ENCODE measurements around the gene CDC14B. TPM values are rescaled to one million over a fixed set of nuclear protein-coding genes. Genes with fewer than 3 reads are reported as not detected.

CDC14B gene
- total RNA-seq, 1 experiment from 2014 or later, result 5.2 TPM

DNA sequence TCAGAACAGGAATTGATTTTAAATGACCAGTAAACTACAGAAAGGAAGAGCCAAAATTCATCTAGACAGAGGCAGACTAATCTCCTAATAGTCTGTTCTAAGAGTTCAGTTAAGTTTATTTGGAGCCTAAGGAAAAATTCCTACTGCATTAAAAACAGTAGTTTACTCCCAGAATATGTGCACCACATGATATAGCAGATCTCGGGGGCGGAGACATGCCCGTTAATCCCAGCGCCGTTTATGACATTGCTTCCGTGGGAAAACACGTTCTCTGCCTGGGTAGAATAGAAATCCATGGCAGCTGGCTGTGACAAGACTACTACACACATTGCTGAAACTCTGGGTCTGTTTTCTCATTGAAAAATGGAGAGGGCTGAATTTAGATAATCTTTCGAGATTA, 158.3 kb downstream of the CDC14B start:
- no peak for DNase-seq (ENCODE audit: low spot score)
- ChIA-PET POLR2A (ENCODE audit: low non-redundant PET) (no interaction called here), CTCF (no interaction called here)
- TF ChIP-seq EZH2 (IDR thresholded peaks at IDR 0.05; ENCODE audit: borderline replicate concordance, low read depth, low read length, poor library complexity, severe bottlenecking), result no peak
- TF ChIP-seq, protein P1, sequence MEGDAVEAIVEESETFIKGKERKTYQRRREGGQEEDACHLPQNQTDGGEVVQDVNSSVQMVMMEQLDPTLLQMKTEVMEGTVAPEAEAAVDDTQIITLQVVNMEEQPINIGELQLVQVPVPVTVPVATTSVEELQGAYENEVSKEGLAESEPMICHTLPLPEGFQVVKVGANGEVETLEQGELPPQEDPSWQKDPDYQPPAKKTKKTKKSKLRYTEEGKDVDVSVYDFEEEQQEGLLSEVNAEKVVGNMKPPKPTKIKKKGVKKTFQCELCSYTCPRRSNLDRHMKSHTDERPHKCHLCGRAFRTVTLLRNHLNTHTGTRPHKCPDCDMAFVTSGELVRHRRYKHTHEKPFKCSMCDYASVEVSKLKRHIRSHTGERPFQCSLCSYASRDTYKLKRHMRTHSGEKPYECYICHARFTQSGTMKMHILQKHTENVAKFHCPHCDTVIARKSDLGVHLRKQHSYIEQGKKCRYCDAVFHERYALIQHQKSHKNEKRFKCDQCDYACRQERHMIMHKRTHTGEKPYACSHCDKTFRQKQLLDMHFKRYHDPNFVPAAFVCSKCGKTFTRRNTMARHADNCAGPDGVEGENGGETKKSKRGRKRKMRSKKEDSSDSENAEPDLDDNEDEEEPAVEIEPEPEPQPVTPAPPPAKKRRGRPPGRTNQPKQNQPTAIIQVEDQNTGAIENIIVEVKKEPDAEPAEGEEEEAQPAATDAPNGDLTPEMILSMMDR (conservative IDR thresholded peaks at IDR 0.05; ENCODE audit: low read depth, low read length), result no peak
- H3K9me3 ChIP-seq (ENCODE audit: low read depth, low read length, poor library complexity, severe bottlenecking), result no peaks in the 10 kb centered on the region
- H3K27me3 ChIP-seq (replicated peaks; ENCODE audit: insufficient read depth, low read depth, low read length, poor library complexity), result no peaks in the 10 kb centered on the region
- peaks cover 5% of the 10 kb centered on the region for H3K4me1 ChIP-seq (ENCODE audit: insufficient read depth, low read length, poor library complexity, severe bottlenecking)
- no TSS peak for BruUV-seq (replicated peaks)
- no peak overlapping the region for H3K4me3 ChIP-seq (ENCODE audit: low read depth, low read length, poor library complexity, severe bottlenecking)
- intact Hi-C loops (cut with micrococcal nuclease; ENCODE audit: unreplicated experiment), result no loop called here
- H3K36me3 ChIP-seq (ENCODE audit: insufficient read depth, low read length, poor library complexity, severe bottlenecking), result peaks cover 3% of the 10 kb centered on the region
- H3K27ac ChIP-seq (ENCODE audit: low read depth, low read length, poor library complexity, severe bottlenecking), result no peak overlapping the region

DNA sequence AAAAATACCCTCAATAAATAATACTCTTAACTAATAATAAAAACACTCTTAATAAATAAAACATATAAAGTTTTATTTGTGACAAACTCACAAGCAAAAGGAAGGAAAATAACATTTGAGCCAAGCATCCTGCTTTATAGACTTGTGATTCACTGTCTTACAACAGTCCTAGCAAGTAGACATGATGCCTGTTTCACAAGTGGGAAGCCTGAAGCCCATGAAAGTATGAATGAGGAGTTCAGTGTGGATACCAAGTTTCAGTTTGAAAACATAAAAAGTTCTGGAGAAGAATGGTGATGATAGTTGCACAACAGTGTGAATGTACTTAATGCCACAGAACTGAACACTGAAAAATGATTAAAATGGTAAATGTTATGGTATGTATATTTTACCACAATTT, 158.8 kb downstream of the CDC14B start:
- Histone ChIP-seq H3K27ac (ENCODE audit: low read depth, low read length, poor library complexity, severe bottlenecking) (no peak overlapping the region), H3K9me3 (ENCODE audit: low read depth, low read length, poor library complexity, severe bottlenecking) (no peaks in the 10 kb centered on the region), H3K4me3 (ENCODE audit: low read depth, low read length, poor library complexity, severe bottlenecking) (no peak overlapping the region), H3K36me3 (ENCODE audit: insufficient read depth, low read length, poor library complexity, severe bottlenecking) (peaks cover 3% of the 10 kb centered on the region), H3K27me3 (replicated peaks; ENCODE audit: insufficient read depth, low read depth, low read length, poor library complexity) (no peaks in the 10 kb centered on the region), H3K4me1 (ENCODE audit: insufficient read depth, low read length, poor library complexity, severe bottlenecking) (peaks cover 5% of the 10 kb centered on the region)
- intact Hi-C loops (cut with micrococcal nuclease; ENCODE audit: unreplicated experiment), result no loop called here
- BruUV-seq (replicated peaks), result no TSS peak
- ChIA-PET CTCF (no interaction called here), POLR2A (ENCODE audit: low non-redundant PET) (no interaction called here)
- no peak for DNase-seq (ENCODE audit: low spot score)
- TF ChIP-seq, protein P1 (conservative IDR thresholded peaks at IDR 0.05; ENCODE audit: low read depth, low read length), result no peak
- no peak for TF ChIP-seq EZH2 (IDR thresholded peaks at IDR 0.05; ENCODE audit: borderline replicate concordance, low read depth, low read length, poor library complexity, severe bottlenecking)

DNA sequence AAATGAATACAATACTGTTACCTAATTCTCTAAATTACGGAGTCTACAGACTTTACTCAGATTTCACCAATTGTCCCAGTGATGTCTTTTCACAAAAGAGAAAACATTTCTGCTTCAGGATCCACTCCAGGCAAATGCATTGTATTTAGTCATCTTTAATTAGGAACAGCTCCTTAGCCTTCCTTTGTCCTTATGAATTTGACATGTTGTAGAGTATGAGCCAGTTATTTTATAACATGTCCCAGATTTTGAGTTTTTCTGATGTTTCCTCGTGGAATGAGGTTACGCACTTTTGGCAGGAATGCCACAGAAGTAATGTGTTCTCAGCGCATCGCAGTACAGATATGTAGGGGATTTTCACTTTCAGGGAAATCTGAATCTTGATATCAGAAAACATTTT, 159.2 kb downstream of the CDC14B start:
- BruUV-seq (replicated peaks), result no TSS peak
- H3K27ac ChIP-seq (ENCODE audit: low read depth, low read length, poor library complexity, severe bottlenecking), result no peak overlapping the region
- intact Hi-C loops (cut with micrococcal nuclease; ENCODE audit: unreplicated experiment), result no loop called here
- ChIA-PET POLR2A (ENCODE audit: low non-redundant PET) (no interaction called here), CTCF (no interaction called here)
- no peaks in the 10 kb centered on the region for H3K9me3 ChIP-seq (ENCODE audit: low read depth, low read length, poor library complexity, severe bottlenecking)
- peaks cover 3% of the 10 kb centered on the region for H3K36me3 ChIP-seq (ENCODE audit: insufficient read depth, low read length, poor library complexity, severe bottlenecking)
- H3K4me3 ChIP-seq (ENCODE audit: low read depth, low read length, poor library complexity, severe bottlenecking), result no peak overlapping the region
- peaks cover 5% of the 10 kb centered on the region for H3K4me1 ChIP-seq (ENCODE audit: insufficient read depth, low read length, poor library complexity, severe bottlenecking)
- no peak for DNase-seq (ENCODE audit: low spot score)
- H3K27me3 ChIP-seq (replicated peaks; ENCODE audit: insufficient read depth, low read depth, low read length, poor library complexity), result no peaks in the 10 kb centered on the region
- TF ChIP-seq, protein P1 (conservative IDR thresholded peaks at IDR 0.05; ENCODE audit: low read depth, low read length), result no peak
- TF ChIP-seq EZH2 (IDR thresholded peaks at IDR 0.05; ENCODE audit: borderline replicate concordance, low read depth, low read length, poor library complexity, severe bottlenecking), result no peak

All from A673 (cell line).